Astrocyte (in vitro differentiated cells and primary cell): ENCODE data around the gene FADS3. TPM values are rescaled to one million over a fixed set of nuclear protein-coding genes. Genes with fewer than 3 reads are reported as not detected.

Experiments used
- DNase-seq: peaks from one replicate; pipeline ENCODE4 v3.0.0-alpha.2; 2010; ENCODE audit warnings: low read depth
- FAIRE-seq: peaks from 2 replicates; lab custom pipeline; 2011; peaks lifted over from hg19 to GRCh38; lab: Jason Lieb, UNC
- H2AFZ ChIP-seq: 2 replicates; pipeline ENCODE4 v1.6.0; 2012; ENCODE audit warnings: low read depth, low read length, inconsistent platforms
- H3K27ac ChIP-seq: 2 replicates; pipeline ENCODE4 v1.5.1; 2011; ENCODE audit warnings: low read depth, low read length, inconsistent platforms
- H3K27me3 ChIP-seq: 2 replicates; pipeline ENCODE4 v1.6.0; 2011; ENCODE audit warnings: low read length, inconsistent platforms; ENCODE audit not compliant: insufficient read depth
- H3K36me3 ChIP-seq: 2 replicates; pipeline ENCODE4 v1.5.1; 2011; ENCODE audit warnings: low read length, inconsistent platforms; ENCODE audit not compliant: insufficient read depth
- H3K4me1 ChIP-seq: 2 replicates; pipeline ENCODE4 v1.5.1; 2011; ENCODE audit warnings: low read length, inconsistent platforms; ENCODE audit not compliant: insufficient read depth
- H3K4me2 ChIP-seq: 2 replicates; pipeline ENCODE4 v1.6.0; 2012; ENCODE audit warnings: low read length, inconsistent platforms
- H3K4me3 ChIP-seq: 2 replicates; pipeline ENCODE4 v1.5.1; 2011; ENCODE audit warnings: low read depth, mild to moderate bottlenecking, low read length, inconsistent platforms; ENCODE audit not compliant: insufficient read depth
- H3K79me2 ChIP-seq: 2 replicates; pipeline ENCODE4 v1.6.0; 2012; ENCODE audit warnings: mild to moderate bottlenecking, low read length, inconsistent platforms; ENCODE audit not compliant: insufficient read depth
- H3K9ac ChIP-seq: 2 replicates; pipeline ENCODE4 v1.6.0; 2012; ENCODE audit warnings: mild to moderate bottlenecking, low read length, inconsistent platforms
- H3K9me3 ChIP-seq: 2 replicates; pipeline ENCODE4 v1.5.1; 2012; ENCODE audit warnings: low read depth, mild to moderate bottlenecking, low read length, inconsistent platforms; ENCODE audit not compliant: insufficient read depth
- H4K20me1 ChIP-seq: 2 replicates; pipeline ENCODE4 v1.6.0; 2012; ENCODE audit warnings: low read length, inconsistent platforms; ENCODE audit not compliant: insufficient read depth
- H3K27ac Mint-ChIP-seq: one replicate; pipeline ENCODE4 v1.8.0; 2021; ENCODE audit warnings: mild to moderate bottlenecking, mixed read lengths; ENCODE audit not compliant: unreplicated experiment
- H3K27me3 Mint-ChIP-seq: one replicate; pipeline ENCODE4 v1.8.0; 2021; ENCODE audit warnings: low read depth, mixed read lengths; ENCODE audit not compliant: unreplicated experiment
- H3K36me3 Mint-ChIP-seq: one replicate; pipeline ENCODE4 v1.8.0; 2021; ENCODE audit warnings: low read depth, mixed read lengths; ENCODE audit not compliant: unreplicated experiment
- H3K4me1 Mint-ChIP-seq: one replicate; pipeline ENCODE4 v1.8.0; 2021; ENCODE audit warnings: low read depth, mixed read lengths; ENCODE audit not compliant: unreplicated experiment
- H3K4me3 Mint-ChIP-seq: one replicate; pipeline ENCODE4 v1.8.0; 2021; ENCODE audit warnings: mild to moderate bottlenecking, moderate library complexity, mixed read lengths; ENCODE audit not compliant: unreplicated experiment
- H3K9me3 Mint-ChIP-seq: one replicate; pipeline ENCODE4 v1.8.0; 2021; ENCODE audit warnings: mild to moderate bottlenecking, mixed read lengths; ENCODE audit not compliant: unreplicated experiment
- EZH2 ChIP-seq: IDR thresholded peaks from 2 replicates; pipeline ENCODE4 v1.6.1; 2012; ENCODE audit warnings: mild to moderate bottlenecking, low read length, inconsistent platforms; ENCODE audit not compliant: insufficient read depth
- total RNA-seq: library from RNA; stranded (reverse); gene quantifications from 2 replicates; pipeline ENCODE4 v1.2.1, GENCODE V29; 2021
- TF ChIP-seq, protein P1 (sequence below): IDR thresholded peaks from 2 replicates; pipeline ENCODE4 v1.5.1; 2011; ENCODE audit warnings: low read depth, mild to moderate bottlenecking, inconsistent platforms, low read length, moderate library complexity; ENCODE audit not compliant: insufficient read depth

The FADS3 gene
- total RNA-seq, 1 donor from 2014 or later = 59.1 TPM

DNA sequence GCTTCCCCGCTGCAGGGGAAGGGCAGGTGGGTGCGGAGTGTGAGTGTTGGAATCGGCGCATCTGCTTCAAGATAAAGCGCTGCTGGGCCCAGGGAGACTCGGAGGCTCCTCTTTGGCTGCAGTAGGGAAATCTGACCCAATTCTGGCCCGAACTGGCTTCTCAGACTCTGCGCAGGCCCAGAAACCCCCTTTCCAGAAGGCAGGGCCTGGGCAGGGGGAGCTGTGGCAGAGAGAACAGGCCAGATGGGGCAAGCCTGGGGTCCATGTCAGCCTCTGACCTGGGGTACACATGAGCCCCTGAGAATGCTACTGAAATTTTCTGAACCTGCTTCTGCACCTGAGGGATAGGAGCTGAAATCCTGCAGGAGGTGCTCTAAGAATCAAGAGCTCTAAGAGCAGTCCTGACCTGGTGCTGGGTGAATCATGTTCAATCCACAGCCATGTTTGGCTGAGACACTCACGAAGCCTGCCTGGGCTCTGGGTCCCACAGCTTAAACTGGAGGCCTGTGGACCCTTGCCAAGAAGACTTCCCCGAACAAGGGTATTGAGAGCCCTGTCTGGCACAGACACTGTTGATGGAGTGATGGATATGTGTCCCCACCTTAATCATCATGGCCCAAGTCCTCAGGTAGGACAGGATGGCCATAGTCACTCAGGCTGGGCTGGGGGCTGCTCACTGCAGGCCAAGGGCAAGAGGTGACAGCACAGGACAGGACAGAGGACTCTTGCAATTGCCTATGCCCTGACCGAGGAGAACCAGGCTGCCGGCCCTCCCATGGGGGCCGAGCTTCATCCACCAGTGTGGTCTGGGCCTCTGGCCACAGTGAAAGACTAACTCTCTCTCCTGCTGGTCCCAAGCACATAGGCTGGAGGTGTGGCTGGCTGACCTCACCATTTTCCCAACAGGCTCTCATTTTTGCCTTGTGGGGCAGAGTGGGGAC lies 19.1 kb upstream of the FADS3 start:
- Histone ChIP-seq H3K4me2 (no peak overlapping the region), H3K4me1 (no peaks in the 10 kb centered on the region), H3K27me3 (no peaks in the 10 kb centered on the region), H2AFZ (no peak overlapping the region), H3K4me3 (no peak overlapping the region), H3K27ac (no peak overlapping the region), H3K36me3 (no peaks in the 10 kb centered on the region), H3K79me2 (no peaks in the 10 kb centered on the region), H3K9me3 (no peaks in the 10 kb centered on the region), H4K20me1 (no peaks in the 10 kb centered on the region), H3K9ac (no peak overlapping the region)
- Mint-ChIP-seq H3K4me1 (peaks cover 4% of the 10 kb centered on the region), H3K27ac (no peak overlapping the region), H3K27me3 (peaks cover 41% of the 10 kb centered on the region), H3K4me3 (no peak overlapping the region), H3K36me3 (no peaks in the 10 kb centered on the region), H3K9me3 (peaks cover 1% of the 10 kb centered on the region)
- DNase-seq (no peak), FAIRE-seq (no peak)
- TF ChIP-seq, protein P1, sequence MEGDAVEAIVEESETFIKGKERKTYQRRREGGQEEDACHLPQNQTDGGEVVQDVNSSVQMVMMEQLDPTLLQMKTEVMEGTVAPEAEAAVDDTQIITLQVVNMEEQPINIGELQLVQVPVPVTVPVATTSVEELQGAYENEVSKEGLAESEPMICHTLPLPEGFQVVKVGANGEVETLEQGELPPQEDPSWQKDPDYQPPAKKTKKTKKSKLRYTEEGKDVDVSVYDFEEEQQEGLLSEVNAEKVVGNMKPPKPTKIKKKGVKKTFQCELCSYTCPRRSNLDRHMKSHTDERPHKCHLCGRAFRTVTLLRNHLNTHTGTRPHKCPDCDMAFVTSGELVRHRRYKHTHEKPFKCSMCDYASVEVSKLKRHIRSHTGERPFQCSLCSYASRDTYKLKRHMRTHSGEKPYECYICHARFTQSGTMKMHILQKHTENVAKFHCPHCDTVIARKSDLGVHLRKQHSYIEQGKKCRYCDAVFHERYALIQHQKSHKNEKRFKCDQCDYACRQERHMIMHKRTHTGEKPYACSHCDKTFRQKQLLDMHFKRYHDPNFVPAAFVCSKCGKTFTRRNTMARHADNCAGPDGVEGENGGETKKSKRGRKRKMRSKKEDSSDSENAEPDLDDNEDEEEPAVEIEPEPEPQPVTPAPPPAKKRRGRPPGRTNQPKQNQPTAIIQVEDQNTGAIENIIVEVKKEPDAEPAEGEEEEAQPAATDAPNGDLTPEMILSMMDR = no peak
- TF ChIP-seq EZH2 = no peak

DNA sequence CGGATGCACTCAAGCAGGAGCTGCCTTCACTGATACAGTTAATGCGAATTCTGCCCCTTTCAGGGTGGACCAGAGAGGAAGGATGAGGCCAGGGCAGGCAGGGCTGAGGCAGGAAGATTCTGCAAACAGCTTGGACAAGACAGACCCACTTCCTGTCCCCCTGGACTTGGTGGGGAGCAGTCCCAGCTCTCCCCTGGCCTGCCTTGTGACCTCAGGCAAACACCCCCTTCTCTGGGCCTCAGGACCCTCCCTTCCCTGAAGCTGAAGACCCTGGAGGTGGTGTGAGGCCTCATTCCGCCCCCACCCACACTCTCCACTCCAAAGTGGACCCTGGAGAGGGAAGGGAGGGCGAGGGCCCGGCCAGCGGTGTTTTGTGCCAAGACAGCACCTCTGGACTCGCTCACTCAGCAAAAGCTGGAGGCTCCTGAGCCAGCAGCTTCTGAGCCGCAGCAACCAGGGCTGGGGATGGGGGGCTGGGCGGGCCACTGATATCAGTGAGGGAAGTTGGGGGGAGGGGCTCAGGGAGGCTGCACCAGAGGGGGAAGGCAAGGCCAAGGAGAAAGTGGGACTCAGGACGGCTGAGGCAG lies 17.5 kb upstream of the FADS3 start:
- no peak overlapping the region for H3K9ac ChIP-seq
- H3K36me3 ChIP-seq = no peaks in the 10 kb centered on the region
- Mint-ChIP-seq H3K9me3 (peaks cover 1% of the 10 kb centered on the region), H3K27me3 (peaks cover 36% of the 10 kb centered on the region), H3K36me3 (no peaks in the 10 kb centered on the region), H3K27ac (no peak overlapping the region), H3K4me3 (no peak overlapping the region), H3K4me1 (peaks cover 4% of the 10 kb centered on the region)
- H4K20me1 ChIP-seq = no peaks in the 10 kb centered on the region
- no peak overlapping the region for H2AFZ ChIP-seq
- no peak overlapping the region for H3K4me3 ChIP-seq
- no peaks in the 10 kb centered on the region for H3K9me3 ChIP-seq
- no peak overlapping the region for H3K27ac ChIP-seq
- DNase-seq = no peak
- H3K4me1 ChIP-seq = no peaks in the 10 kb centered on the region
- no peaks in the 10 kb centered on the region for H3K79me2 ChIP-seq
- no peak for FAIRE-seq
- H3K27me3 ChIP-seq = no peaks in the 10 kb centered on the region
- no peak overlapping the region for H3K4me2 ChIP-seq
- no peak for TF ChIP-seq EZH2
- TF ChIP-seq, protein P1 = no peak
